T-helper 17 cell (primary cell): ENCODE measurements around the gene CFHR3. TPM values are rescaled to one million over a fixed set of nuclear protein-coding genes. Genes with fewer than 3 reads are reported as not detected.
"Not testable (repeated sequence)": the region's sequence is repeated elsewhere in the genome, so short reads cannot be mapped to it uniquely, and the experiment has no call there.

Experiments
- ATAC-seq: fragments of 150-1000 bp; cut with Tn5 transposase; 2 replicates; pipeline ENCODE4 v1.10.0; 2021; ENCODE audit warnings: mild to moderate bottlenecking, moderate library complexity
- DNase-seq, 3 donors: peaks; one replicate each; pipeline versions ENCODE4 v3.0.0 to v3.0.0-alpha.2; 2020 to 2021
- H3K9me3 ChIP-seq: one replicate; pipeline ENCODE4 v1.7.0; 2013; ENCODE audit warnings: low read length, mild to moderate bottlenecking; ENCODE audit not compliant: control insufficient read depth, poor library complexity, severe bottlenecking
- H3K27ac Mint-ChIP-seq: one replicate; pipeline ENCODE4 v1.8.0; 2022; ENCODE audit warnings: mild to moderate bottlenecking, moderate library complexity, mixed read lengths
- H3K27me3 Mint-ChIP-seq: one replicate; pipeline ENCODE4 v1.8.0; 2022; ENCODE audit warnings: mixed read lengths
- H3K36me3 Mint-ChIP-seq: one replicate; pipeline ENCODE4 v1.8.0; 2022; ENCODE audit warnings: low read depth, mixed read lengths
- H3K4me1 Mint-ChIP-seq: one replicate; pipeline ENCODE4 v1.8.0; 2022; ENCODE audit warnings: mild to moderate bottlenecking, mixed read lengths
- H3K4me3 Mint-ChIP-seq: one replicate; pipeline ENCODE4 v1.8.0; 2022; ENCODE audit warnings: mild to moderate bottlenecking, moderate library complexity, mixed read lengths
- total RNA-seq, 4 donors: library from RNA in 2 of 4; stranded (reverse) in 2 of 4; gene quantifications; one replicate each; pipeline ENCODE4 v1.2.3 and lab custom pipeline; 2022 to 2026

The CFHR3 gene
- total RNA-seq, 2 donors from 2014 or later: not detected

DNA sequence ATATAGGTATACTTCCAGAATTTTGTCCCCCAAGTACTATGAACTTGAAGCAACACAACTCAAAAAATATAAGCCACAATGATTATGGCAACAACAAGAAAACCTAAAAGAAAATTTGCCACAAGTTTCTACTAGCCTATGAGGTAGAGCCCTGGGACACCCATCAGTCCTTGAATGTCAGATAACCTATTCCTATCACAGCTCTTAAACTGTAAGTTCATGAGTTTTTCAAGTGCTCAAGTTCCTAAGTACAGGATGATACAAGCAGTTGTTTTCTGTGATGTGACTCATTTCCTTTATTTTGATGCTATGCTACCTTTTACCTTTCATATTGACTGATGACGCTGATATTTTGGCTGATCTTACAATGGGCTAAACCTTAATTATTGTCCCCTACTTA lies 16.6 kb downstream of the CFHR3 start:
- H3K36me3 Mint-ChIP-seq, H3K9me3 ChIP-seq, H3K4me1 Mint-ChIP-seq, DNase-seq, H3K27ac Mint-ChIP-seq, H3K27me3 Mint-ChIP-seq, ATAC-seq, H3K4me3 Mint-ChIP-seq: not testable (repeated sequence)

DNA sequence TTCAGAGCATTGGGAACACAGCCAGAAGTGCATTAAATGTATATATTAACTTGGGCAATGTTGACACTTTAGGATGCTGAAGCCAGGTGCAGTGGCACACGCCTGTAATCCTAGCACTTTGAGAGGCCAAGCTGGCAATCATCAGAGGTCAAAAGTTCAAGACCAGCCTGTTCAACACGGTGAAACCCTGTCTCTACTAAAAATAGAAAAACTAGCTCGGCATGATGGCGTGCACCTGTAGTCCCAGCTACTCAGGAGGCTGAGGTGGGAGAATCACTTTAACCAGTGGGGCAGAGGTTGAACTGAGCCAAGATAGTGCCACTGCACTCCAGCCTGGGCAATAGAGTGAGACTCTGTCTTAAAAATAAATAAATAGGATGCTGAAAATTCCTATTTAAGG lies 19.5 kb downstream of the CFHR3 start:
- not testable (repeated sequence) for H3K27me3 Mint-ChIP-seq, H3K9me3 ChIP-seq, DNase-seq, H3K27ac Mint-ChIP-seq, ATAC-seq, H3K4me3 Mint-ChIP-seq, H3K36me3 Mint-ChIP-seq, H3K4me1 Mint-ChIP-seq

DNA sequence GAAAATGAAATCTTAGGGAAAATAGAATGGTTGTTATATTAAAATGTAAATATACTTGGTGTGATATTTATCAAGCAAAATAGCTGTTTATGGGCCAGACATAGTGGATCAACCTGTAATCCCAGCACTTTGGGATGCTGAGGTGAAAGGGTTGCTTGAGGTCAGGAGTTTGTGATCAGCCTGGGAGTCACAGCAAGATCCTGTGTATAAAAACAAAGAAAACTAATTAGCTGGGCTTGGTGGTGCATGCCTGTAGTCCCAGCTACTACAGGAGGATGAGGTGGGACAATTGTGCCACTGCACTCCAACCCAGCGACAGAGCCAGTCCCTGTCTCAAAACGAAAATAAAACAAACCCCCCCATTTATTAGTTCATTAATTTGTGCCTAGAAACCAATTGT lies 23.3 kb downstream of the CFHR3 start:
- Mint-ChIP-seq H3K27ac (no peak overlapping the region), H3K27me3 (no peaks in the 10 kb centered on the region), H3K36me3 (no peaks in the 10 kb centered on the region), H3K4me1 (no peaks in the 10 kb centered on the region), H3K4me3 (no peak overlapping the region)
- ATAC-seq: no peak
- H3K9me3 ChIP-seq: no peaks in the 10 kb centered on the region
- DNase-seq: no peak

DNA sequence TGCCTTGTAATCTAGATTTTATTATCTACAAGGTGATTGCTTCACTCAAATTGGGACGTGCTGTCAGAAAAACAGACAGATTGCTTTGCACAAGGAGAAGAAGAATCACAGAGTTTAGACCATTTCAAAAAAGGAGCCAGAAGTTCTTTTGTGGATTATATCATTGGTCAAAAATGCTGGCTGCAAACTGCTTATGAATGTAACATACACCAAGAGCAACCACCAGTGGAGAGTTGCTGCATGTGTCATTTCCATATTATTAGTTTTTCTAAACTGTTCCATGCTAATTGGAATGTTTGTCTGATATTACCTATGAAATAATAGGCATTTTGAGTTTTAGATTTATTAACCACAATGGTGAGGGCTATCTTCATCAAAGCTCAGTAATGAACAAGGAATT lies 27.3 kb downstream of the CFHR3 start:
- DNase-seq, H3K4me3 Mint-ChIP-seq, ATAC-seq, H3K36me3 Mint-ChIP-seq, H3K4me1 Mint-ChIP-seq, H3K27me3 Mint-ChIP-seq, H3K27ac Mint-ChIP-seq, H3K9me3 ChIP-seq: not testable (repeated sequence)

DNA sequence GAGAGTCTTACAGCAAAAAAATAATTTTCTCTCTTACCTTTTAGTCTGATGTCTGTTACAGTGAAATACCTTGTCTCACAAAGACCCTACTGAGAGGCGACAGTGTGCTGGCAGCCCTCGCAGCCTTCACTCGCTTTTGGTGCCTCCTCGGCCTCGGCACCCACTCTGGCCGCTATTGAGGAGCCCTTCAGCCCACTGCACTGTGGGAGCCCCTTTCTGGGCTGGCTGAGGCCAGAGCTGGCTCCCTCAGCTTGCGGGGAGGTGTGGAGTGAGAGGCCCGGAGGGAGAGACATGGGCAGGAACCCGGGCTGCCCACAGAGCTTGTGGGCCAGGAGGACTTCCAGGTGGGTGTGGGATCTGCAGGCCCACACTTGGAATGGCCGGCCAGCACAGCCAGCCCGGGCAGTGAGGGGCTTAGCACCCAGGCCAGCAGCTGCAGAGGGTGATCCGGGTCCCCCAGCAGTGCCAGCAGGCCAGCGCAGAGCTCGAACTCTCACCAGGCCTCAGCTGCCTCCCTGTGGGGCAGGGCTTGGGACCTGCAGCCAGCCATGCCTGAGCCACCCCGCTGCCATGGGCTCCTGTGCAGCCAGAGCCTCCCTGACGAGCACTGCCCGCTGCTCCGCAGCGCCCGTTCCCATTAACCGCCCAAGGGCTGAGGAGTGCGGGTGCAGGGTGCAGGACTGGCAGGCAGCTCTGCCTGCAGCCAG lies 34.0 kb downstream of the CFHR3 start:
- no peaks in the 10 kb centered on the region for H3K9me3 ChIP-seq
- Mint-ChIP-seq H3K4me1 (no peaks in the 10 kb centered on the region), H3K36me3 (no peaks in the 10 kb centered on the region), H3K4me3 (no peak overlapping the region), H3K27ac (no peak overlapping the region), H3K27me3 (no peaks in the 10 kb centered on the region)
- no peak for ATAC-seq
- DNase-seq: no peak

DNA sequence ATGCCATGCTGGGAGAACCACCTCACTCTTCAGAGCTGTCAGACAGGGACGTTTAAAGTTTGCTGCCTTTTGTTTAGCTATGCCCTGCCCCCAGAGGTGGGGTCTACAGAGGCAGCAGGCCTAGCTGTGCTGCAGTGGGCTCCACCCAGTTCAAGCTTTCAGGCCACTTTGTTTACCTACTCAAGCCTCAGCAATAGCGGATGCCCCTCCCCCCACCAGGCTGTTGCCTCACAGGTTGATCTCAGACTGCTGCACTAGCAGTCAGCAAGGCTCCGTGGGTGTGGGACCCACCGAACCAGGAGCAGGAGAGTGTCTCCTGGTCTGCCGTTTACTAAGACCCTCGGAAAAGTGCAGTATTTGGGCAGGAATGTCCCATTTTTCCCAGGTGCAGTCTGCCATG lies 42.8 kb downstream of the CFHR3 start:
- not testable (repeated sequence) for ATAC-seq, H3K4me1 Mint-ChIP-seq, H3K27ac Mint-ChIP-seq, H3K9me3 ChIP-seq, H3K27me3 Mint-ChIP-seq, H3K4me3 Mint-ChIP-seq, H3K36me3 Mint-ChIP-seq, DNase-seq

DNA sequence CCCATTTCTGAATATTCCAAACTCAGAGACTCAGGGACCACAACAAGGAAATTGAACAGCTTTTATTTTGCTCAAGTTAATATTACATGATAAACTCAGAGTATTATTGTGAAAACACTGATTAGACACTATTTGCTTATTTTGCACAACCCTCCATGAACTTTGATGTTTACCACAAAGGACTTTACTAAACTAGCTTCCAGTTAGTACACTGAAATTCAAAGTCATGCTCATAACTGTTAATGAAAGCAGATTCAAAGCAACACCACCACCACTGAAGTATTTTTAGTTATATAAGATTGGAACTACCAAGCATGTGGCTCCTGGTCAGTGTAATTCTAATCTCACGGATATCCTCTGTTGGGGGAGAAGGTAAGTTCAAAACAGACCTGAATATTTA lies 44.9 kb downstream of the CFHR3 start, which contains the start of gene CFHR1:
Gene CFHR1, plus strand, starts transcription at position 201 of the 400 bp plus-strand sequence. Its CDS starts 114 bp downstream, at position 315.
- not testable (repeated sequence) for H3K4me3 Mint-ChIP-seq, H3K27ac Mint-ChIP-seq, DNase-seq, ATAC-seq, H3K4me1 Mint-ChIP-seq, H3K27me3 Mint-ChIP-seq, H3K36me3 Mint-ChIP-seq, H3K9me3 ChIP-seq

DNA sequence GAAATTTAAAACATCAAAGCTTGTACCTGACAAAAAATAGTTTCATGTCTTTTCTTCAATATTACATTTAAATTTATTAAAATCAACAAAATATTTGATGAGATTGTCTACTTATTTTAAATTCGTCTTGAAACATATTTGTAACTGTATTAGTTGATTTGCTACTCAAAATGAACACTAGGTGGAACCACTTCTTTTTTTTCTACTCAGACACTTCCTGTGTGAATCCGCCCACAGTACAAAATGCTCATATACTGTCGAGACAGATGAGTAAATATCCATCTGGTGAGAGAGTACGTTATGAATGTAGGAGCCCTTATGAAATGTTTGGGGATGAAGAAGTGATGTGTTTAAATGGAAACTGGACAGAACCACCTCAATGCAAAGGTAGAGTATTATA lies 53.2 kb downstream of the CFHR3 start:
- H3K27me3 Mint-ChIP-seq, H3K4me1 Mint-ChIP-seq, ATAC-seq, H3K4me3 Mint-ChIP-seq, H3K36me3 Mint-ChIP-seq, H3K27ac Mint-ChIP-seq, DNase-seq, H3K9me3 ChIP-seq: not testable (repeated sequence)

Other genes with a start within 250 kb of the CFHR3 start
- 1 to 10 TPM in 1 of 2 donors, not detected in 1; 1.1 TPM for gene KCNT2, start 166.4 kb upstream of the CFHR3 start, total RNA-seq
- 10 to 100 TPM; 23.1 to 36.8 TPM for gene CFH, start 122.8 kb upstream of the CFHR3 start, total RNA-seq
- not detected for gene CFHR1, start 44.9 kb downstream of the CFHR3 start, total RNA-seq
- gene CFHR4, start 113.2 kb downstream of the CFHR3 start, total RNA-seq: not detected
- gene CFHR2, start 168.9 kb downstream of the CFHR3 start, total RNA-seq: not detected
- gene CFHR5, start 202.7 kb downstream of the CFHR3 start, total RNA-seq: not detected